SU-DHL-6 (cell line): Measurements from ENCODE around the gene DBNDD1.

Experiments used
- CTCF ChIP-seq: fragments of 200-600 bp; sonication (generic); IDR thresholded peaks from one replicate; pipeline ENCODE4 v1.5.1; 2017; ENCODE audit warnings: antibody characterized with exemption, mild to moderate bottlenecking, low read length, moderate library complexity; ENCODE audit not compliant: insufficient read depth, poor library complexity, severe bottlenecking
- EZH2phosphoT487 ChIP-seq: fragments of 200-600 bp; sonication (generic), shearing (Covaris generic); conservative IDR thresholded peaks from 2 replicates; pipeline ENCODE4 v1.6.1; 2018; ENCODE audit warnings: mild to moderate bottlenecking, antibody characterized with exemption, low read length, moderate library complexity, mixed read lengths

GRCh38 chr16:90011908-90012501 lies 7.3 kb downstream of the DBNDD1 start:
- TF ChIP-seq CTCF (no peak), EZH2phosphoT487 (no peak)
